HepG2 (cell line): ENCODE data around the gene WSB2. TPM values are rescaled to one million over a fixed set of nuclear protein-coding genes. Genes with fewer than 3 reads are reported as not detected.
A peak's percentile ranks its signal among the peaks of the same experiment; 100 is the strongest.

Source experiments
- CREB1 ChIP-seq, 2 experiments: fragments of 450-650 bp in 1 of 2; IDR thresholded peaks; 2 replicates each; pipeline ENCODE4 v1.6.1; 2016 to 2017; ENCODE audit warnings: control low read depth in 1 of 2, mild to moderate bottlenecking in 1 of 2, missing compliant biosample characterization in 1 of 2, missing genetic modification characterization in 1 of 2
- EZH2 ChIP-seq: conservative IDR thresholded peaks from 2 replicates; pipeline ENCODE4 v1.6.1; 2012; ENCODE audit warnings: mild to moderate bottlenecking, low read depth, low read length, moderate library complexity
- KLF6 ChIP-seq: IDR thresholded peaks from 2 replicates; pipeline ENCODE4 v1.8.0; 2016; ENCODE audit warnings: missing biosample characterization, missing genetic modification reagents
- MIER3 ChIP-seq: IDR thresholded peaks from 2 replicates; pipeline ENCODE4 v1.6.1; 2016; ENCODE audit warnings: missing compliant biosample characterization, borderline replicate concordance
- NCOA2 ChIP-seq: sonication (generic); formaldehyde crosslinking; IDR thresholded peaks from 2 replicates; pipeline ENCODE4 v1.8.0; 2022; ENCODE audit warnings: inconsistent platforms
- NCOR1 ChIP-seq: fragments of 200-600 bp; sonication (generic); IDR thresholded peaks from 2 replicates; pipeline ENCODE4 v1.7.0; 2017; ENCODE audit warnings: antibody characterized with exemption, low read length, borderline replicate concordance
- NONO ChIP-seq, 2 experiments: fragments of 450-650 bp in 1 of 2; sonication (generic) in 1 of 2; formaldehyde crosslinking in 1 of 2; IDR thresholded peaks in 1 of 2; conservative IDR thresholded peaks in 1 of 2; 2 replicates each; pipeline versions ENCODE4 v1.6.1 to v1.8.0; 2017 to 2022; ENCODE audit warnings: mild to moderate bottlenecking in 1 of 2, missing genetic modification reagents in 1 of 2, moderate library complexity in 1 of 2
- NR2F6 ChIP-seq, 2 experiments: IDR thresholded peaks; 2 replicates each; pipeline ENCODE4 v1.6.1; 2016; ENCODE audit warnings: antibody characterized with exemption in 1 of 2, mild to moderate bottlenecking in 1 of 2
- PHF21A ChIP-seq: sonication (generic); formaldehyde crosslinking; IDR thresholded peaks from 2 replicates; pipeline ENCODE4 v1.5.0; 2020; ENCODE audit warnings: mild to moderate bottlenecking, missing genetic modification reagents
- RCOR2 ChIP-seq: IDR thresholded peaks from 2 replicates; pipeline ENCODE4 v1.6.1; 2016; ENCODE audit warnings: missing biosample characterization, missing genetic modification reagents
- SOX6 ChIP-seq, 2 experiments: fragments of 450-650 bp in 1 of 2; sonication (generic) in 1 of 2; formaldehyde crosslinking in 1 of 2; IDR thresholded peaks; 2 replicates each; pipeline versions ENCODE4 v1.4.0 to v1.6.1; 2017 to 2020; ENCODE audit warnings: antibody characterized with exemption in 1 of 2, mild to moderate bottlenecking in 1 of 2, missing genetic modification reagents in 1 of 2
- ZBTB10 ChIP-seq: sonication (generic); formaldehyde crosslinking; IDR thresholded peaks from 2 replicates; pipeline ENCODE4 v1.4.0; 2020; ENCODE audit warnings: missing genetic modification reagents, borderline replicate concordance
- ZKSCAN8 ChIP-seq: IDR thresholded peaks from 2 replicates; pipeline ENCODE4 v1.6.1; 2016; ENCODE audit warnings: borderline replicate concordance, missing genetic modification reagents, missing compliant biosample characterization
- ZNF136 ChIP-seq: sonication (generic); formaldehyde crosslinking; IDR thresholded peaks from 2 replicates; pipeline ENCODE4 v1.8.1; 2022; ENCODE audit warnings: low read depth, mild to moderate bottlenecking, moderate library complexity, missing genetic modification reagents
- ZNF143 ChIP-seq: sonication (generic); formaldehyde crosslinking; IDR thresholded peaks from 2 replicates; pipeline ENCODE4 v1.4.0; 2020; ENCODE audit warnings: missing genetic modification reagents
- ZNF276 ChIP-seq: sonication (generic); formaldehyde crosslinking; IDR thresholded peaks from 2 replicates; pipeline ENCODE4 v1.4.0; 2020; ENCODE audit warnings: mild to moderate bottlenecking, low read depth, missing genetic modification reagents
- ZNF331 ChIP-seq: sonication (generic); formaldehyde crosslinking; IDR thresholded peaks from 2 replicates; pipeline ENCODE4 v1.4.0; 2020; ENCODE audit warnings: missing genetic modification reagents
- ZNF512 ChIP-seq: sonication (generic); formaldehyde crosslinking; IDR thresholded peaks from 2 replicates; pipeline ENCODE4 v1.4.0; 2020; ENCODE audit warnings: mild to moderate bottlenecking, missing genetic modification reagents
- ZNF547 ChIP-seq: sonication (generic); formaldehyde crosslinking; IDR thresholded peaks from 2 replicates; pipeline ENCODE4 v1.5.1; 2020; ENCODE audit warnings: mild to moderate bottlenecking, missing genetic modification reagents
- ZNF598 ChIP-seq: sonication (generic); formaldehyde crosslinking; IDR thresholded peaks from 2 replicates; pipeline ENCODE4 v1.5.1; 2020; ENCODE audit warnings: mild to moderate bottlenecking, missing genetic modification reagents, borderline replicate concordance
- ZNF724P ChIP-seq: sonication (generic); formaldehyde crosslinking; IDR thresholded peaks from 2 replicates; pipeline ENCODE4 v1.8.0; 2022; ENCODE audit warnings: missing genetic modification reagents, borderline replicate concordance
- ZSCAN21 ChIP-seq: sonication (generic); formaldehyde crosslinking; IDR thresholded peaks from 2 replicates; pipeline ENCODE4 v1.8.0; 2022; ENCODE audit warnings: mild to moderate bottlenecking, missing genetic modification reagents, moderate library complexity, borderline replicate concordance
- polyA plus RNA-seq, 8 experiments: library from polyadenylated mRNA; depleted of rRNA in 3 of 8; stranded (reverse) in 7 of 8; unstranded in 1 of 8; fragments of >200 nt; fragmentation: Illumina TruSeq in 4 of 8; extraction: Trizol in 4 of 8; gene quantifications; 2 replicates each; pipeline versions ENCODE4 v1.2.1 to v1.2.3, GENCODE V29; 2011 to 2016; ENCODE audit warnings: low read depth in 4 of 8, missing spikeins in 1 of 8, mixed read lengths in 1 of 8; ENCODE audit not compliant: insufficient read depth in 1 of 8
- total RNA-seq, 5 experiments: library from RNA; depleted of rRNA; stranded (reverse); fragments of >200 nt; fragmentation: Illumina TruSeq; extraction: Trizol; gene quantifications; 2 replicates each; pipeline ENCODE4 v1.2.3, GENCODE V29; 2016; ENCODE audit warnings: low read depth in 1 of 5

Gene WSB2
- total and polyA plus RNA-seq, 2 of the 13 experiments (the other 11 are each of a cell fraction or from before 2014, with no cell fraction given), result 31.0 to 82.8 TPM

DNA sequence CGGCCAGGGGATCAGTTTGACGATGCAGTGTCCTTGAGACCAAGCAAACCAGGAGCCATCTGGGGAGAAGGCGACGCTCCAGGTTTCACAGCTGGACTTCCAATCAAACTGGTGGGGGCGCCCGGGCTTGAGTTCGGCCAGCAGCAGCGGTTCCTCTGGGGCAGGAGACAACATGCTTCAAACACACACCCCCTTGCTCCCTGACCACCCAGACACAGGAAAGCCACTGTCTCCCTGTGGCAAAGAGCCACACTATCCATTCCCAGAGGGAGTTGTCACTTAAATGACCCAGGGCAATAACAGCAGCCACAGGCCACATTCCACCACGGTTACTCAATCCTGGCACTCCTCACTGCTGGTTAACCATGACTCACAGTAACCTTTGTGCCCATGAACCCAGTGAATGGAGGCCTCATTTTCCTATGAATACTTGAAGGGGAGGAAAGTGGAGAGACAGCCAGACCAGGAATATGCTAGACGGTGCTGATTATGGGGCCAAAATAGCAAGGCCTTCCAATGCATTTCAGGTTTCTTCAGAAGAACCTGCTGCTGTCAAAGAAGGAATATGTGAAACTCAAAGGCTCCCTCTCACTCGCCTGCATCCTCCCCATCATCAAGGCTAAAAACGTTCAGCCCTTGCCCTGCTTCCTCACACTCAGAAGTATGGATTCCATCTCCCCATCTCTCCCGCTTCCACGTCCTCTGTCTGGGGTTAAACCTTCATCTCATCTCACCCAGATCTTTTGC, 8.5 kb downstream of the WSB2 start (continued):
- peak; percentile 53; the same call in 1 of the 2 replicates for TF ChIP-seq ZSCAN21 (CRISPR knock-in tag)
- TF ChIP-seq ZNF143 (CRISPR knock-in tag), result 0 out of 2 replicates have a peak, but pooled peaks have one; percentile 25
- TF ChIP-seq ZBTB10 (CRISPR knock-in tag), result peak; percentile 27; the same call in 1 of the 2 replicates
- TF ChIP-seq KLF6 (CRISPR knock-in tag), result 0 out of 2 replicates have a peak, but pooled peaks have one; percentile 38
- no peak for TF ChIP-seq ZNF512 (CRISPR knock-in tag)
- no peak for TF ChIP-seq EZH2
- peak; percentile 98 for TF ChIP-seq PHF21A
- peak; percentile 95 for TF ChIP-seq ZNF331
- TF ChIP-seq RCOR2 (CRISPR knock-in tag), result peak; percentile 96
- 0 out of 2 replicates have a peak, but pooled peaks have one; percentile 74 for TF ChIP-seq ZNF136 (CRISPR knock-in tag)
- peak; percentile 93; the same call in 1 of the 2 replicates for TF ChIP-seq NCOR1
- TF ChIP-seq ZKSCAN8 (CRISPR knock-in tag), result peak; percentile 93
- peak; percentile 55 for TF ChIP-seq CREB1 (IDR thresholded peaks at IDR 0.05)
- peak; percentile 61 for TF ChIP-seq CREB1 (CRISPR knock-in tag; IDR thresholded peaks at IDR 0.05)
- peak; percentile 80 for TF ChIP-seq NR2F6 (IDR thresholded peaks at IDR 0.05)
- peak; percentile 94 for TF ChIP-seq NR2F6 (CRISPR knock-in tag; IDR thresholded peaks at IDR 0.05)
- TF ChIP-seq ZNF724P (CRISPR knock-in tag), result 0 out of 2 replicates have a peak, but pooled peaks have one; percentile 41
- peak; percentile 89 for TF ChIP-seq NCOA2
- no peak for TF ChIP-seq NONO (IDR thresholded peaks at IDR 0.05)
- peak; percentile 55 for TF ChIP-seq NONO (CRISPR knock-in tag; conservative IDR thresholded peaks at IDR 0.05)
- TF ChIP-seq MIER3 (CRISPR knock-in tag), result peak; percentile 81; the same call in 1 of the 2 replicates
- TF ChIP-seq ZNF276 (CRISPR knock-in tag), result 0 out of 2 replicates have a peak, but pooled peaks have one; percentile 54
- TF ChIP-seq ZNF598 (CRISPR knock-in tag), result peak; percentile 23; the same call in 1 of the 2 replicates
- TF ChIP-seq ZNF547 (CRISPR knock-in tag), result peak; percentile 16; the same call in 1 of the 2 replicates
- TF ChIP-seq SOX6 (IDR thresholded peaks at IDR 0.05), result no peak
- peak; percentile 89 for TF ChIP-seq SOX6 (CRISPR knock-in tag; IDR thresholded peaks at IDR 0.05)
